Brain microvascular endothelial cell (primary cell): ENCODE results near the gene ECT2L.

Experiments used
- DNase-seq: peaks from one replicate; pipeline ENCODE4 v3.0.0-alpha.2; 2020
- H3K27ac ChIP-seq: fragments of 250-450 bp; sonication (Bioruptor Pico); 2 replicates; pipeline ENCODE4 v1.5.1; 2020; ENCODE audit warnings: mild to moderate bottlenecking, moderate library complexity
- H3K27me3 ChIP-seq: fragments of 250-450 bp; sonication (Bioruptor Pico); replicated peaks from 2 replicates; pipeline ENCODE4 v1.5.1; 2020; ENCODE audit warnings: mild to moderate bottlenecking
- H3K36me3 ChIP-seq: fragments of 250-450 bp; sonication (Bioruptor Pico); replicated peaks from 2 replicates; pipeline ENCODE4 v1.5.1; 2020; ENCODE audit warnings: mild to moderate bottlenecking
- H3K4me3 ChIP-seq: 2 replicates; pipeline ENCODE4 v1.5.1; 2011; ENCODE audit warnings: low read depth, mild to moderate bottlenecking, control low read depth, low read length, moderate library complexity
- in situ Hi-C: cut with HindIII; loops from 2 replicates; pipeline ENCODE4 v1.10.0; 2017; ENCODE audit warnings: low sequenced_read_pairs, low pct_ligation_motif_present
- TF ChIP-seq, protein P1 (sequence below): IDR thresholded peaks from 2 replicates; pipeline ENCODE4 v1.5.1; 2011; ENCODE audit warnings: low read depth, mild to moderate bottlenecking, moderate library complexity, low read length, control low read depth, inconsistent platforms; ENCODE audit errors: missing control alignments

The ECT2L gene

DNA sequence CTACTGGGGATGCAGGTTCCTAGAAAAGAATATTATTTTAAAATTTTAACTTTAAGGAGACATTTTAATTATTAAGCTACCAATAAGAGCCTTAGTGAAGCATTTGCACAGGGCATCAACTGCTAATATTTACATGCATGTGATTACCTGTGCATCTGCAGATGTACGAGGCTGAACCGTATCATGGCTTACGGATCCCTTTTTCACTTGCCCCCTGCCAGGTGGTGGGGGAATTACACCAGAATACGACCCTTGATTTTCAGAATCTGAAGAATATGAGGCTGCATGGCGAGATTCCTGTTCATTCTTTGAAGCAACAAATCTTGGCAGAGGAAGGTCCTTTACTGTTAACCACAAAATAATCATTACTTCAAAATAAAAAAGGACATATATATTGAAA is 149.5 kb downstream of the ECT2L start:
- Histone ChIP-seq H3K27ac (no peak overlapping the region), H3K36me3 (peaks cover 5% of the 10 kb centered on the region), H3K27me3 (no peaks in the 10 kb centered on the region), H3K4me3 (no peak overlapping the region)
- TF ChIP-seq, protein P1, sequence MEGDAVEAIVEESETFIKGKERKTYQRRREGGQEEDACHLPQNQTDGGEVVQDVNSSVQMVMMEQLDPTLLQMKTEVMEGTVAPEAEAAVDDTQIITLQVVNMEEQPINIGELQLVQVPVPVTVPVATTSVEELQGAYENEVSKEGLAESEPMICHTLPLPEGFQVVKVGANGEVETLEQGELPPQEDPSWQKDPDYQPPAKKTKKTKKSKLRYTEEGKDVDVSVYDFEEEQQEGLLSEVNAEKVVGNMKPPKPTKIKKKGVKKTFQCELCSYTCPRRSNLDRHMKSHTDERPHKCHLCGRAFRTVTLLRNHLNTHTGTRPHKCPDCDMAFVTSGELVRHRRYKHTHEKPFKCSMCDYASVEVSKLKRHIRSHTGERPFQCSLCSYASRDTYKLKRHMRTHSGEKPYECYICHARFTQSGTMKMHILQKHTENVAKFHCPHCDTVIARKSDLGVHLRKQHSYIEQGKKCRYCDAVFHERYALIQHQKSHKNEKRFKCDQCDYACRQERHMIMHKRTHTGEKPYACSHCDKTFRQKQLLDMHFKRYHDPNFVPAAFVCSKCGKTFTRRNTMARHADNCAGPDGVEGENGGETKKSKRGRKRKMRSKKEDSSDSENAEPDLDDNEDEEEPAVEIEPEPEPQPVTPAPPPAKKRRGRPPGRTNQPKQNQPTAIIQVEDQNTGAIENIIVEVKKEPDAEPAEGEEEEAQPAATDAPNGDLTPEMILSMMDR: peak; percentile 36
- DNase-seq: no peak
- in situ Hi-C loops: no loop called here

DNA sequence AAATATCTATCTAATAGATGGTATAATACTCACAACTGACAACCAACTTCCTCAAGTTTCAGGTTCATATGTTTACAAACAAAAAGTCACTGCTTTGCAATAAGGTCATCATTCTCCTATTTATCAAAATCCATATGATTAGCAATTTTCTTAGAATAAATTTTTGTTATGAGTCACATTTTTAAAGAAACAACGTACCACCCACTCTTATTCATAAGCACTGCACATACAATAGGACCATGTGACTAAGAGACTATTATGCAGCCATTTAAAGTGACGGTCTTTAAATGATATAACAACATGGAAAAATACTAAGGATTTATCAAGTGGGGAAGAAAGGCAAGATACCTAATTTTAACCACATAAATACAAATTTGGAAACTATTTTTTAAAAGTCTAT is 152.1 kb downstream of the ECT2L start:
- no peak overlapping the region for H3K27ac ChIP-seq
- H3K4me3 ChIP-seq: no peak overlapping the region
- no peak for DNase-seq
- H3K27me3 ChIP-seq: no peaks in the 10 kb centered on the region
- peaks cover 5% of the 10 kb centered on the region for H3K36me3 ChIP-seq
- TF ChIP-seq, protein P1: no peak
- in situ Hi-C loops: no loop called here

GRCh38 chr6:138948546-138949179 is 152.8 kb downstream of the ECT2L start:
- H3K27ac ChIP-seq: no peak overlapping the region
- no peaks in the 10 kb centered on the region for H3K27me3 ChIP-seq
- no peak for DNase-seq
- H3K4me3 ChIP-seq: no peak overlapping the region
- H3K36me3 ChIP-seq: peaks cover 5% of the 10 kb centered on the region
- in situ Hi-C loops: no loop called here
- TF ChIP-seq, protein P1: peak; percentile 26

DNA sequence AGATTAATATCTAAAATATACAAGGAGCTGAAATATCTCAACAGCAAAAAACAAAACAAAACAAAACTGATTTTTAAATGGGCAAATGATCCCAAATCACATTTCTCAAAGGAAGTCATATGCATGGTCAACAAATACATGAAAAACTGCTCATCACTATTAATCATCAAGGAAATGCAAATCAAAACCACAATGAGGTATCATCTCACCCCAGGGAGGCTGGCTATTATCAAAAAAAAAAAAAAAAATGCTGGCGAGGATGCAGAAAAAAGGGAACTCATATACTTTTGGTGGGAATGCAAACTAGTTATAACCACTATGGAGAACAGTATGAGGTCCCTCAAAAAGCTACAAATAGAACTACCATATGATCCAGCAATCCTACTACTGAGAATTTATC is 157.6 kb downstream of the ECT2L start:
- TF ChIP-seq, protein P1: no peak
- Histone ChIP-seq H3K27ac (peak overlapping the region; percentile 17), H3K36me3 (no peaks in the 10 kb centered on the region), H3K4me3 (no peak overlapping the region), H3K27me3 (no peaks in the 10 kb centered on the region)
- in situ Hi-C loops: no loop called here
- no peak for DNase-seq
